ENCODE data around the gene CAMTA1.

DNA sequence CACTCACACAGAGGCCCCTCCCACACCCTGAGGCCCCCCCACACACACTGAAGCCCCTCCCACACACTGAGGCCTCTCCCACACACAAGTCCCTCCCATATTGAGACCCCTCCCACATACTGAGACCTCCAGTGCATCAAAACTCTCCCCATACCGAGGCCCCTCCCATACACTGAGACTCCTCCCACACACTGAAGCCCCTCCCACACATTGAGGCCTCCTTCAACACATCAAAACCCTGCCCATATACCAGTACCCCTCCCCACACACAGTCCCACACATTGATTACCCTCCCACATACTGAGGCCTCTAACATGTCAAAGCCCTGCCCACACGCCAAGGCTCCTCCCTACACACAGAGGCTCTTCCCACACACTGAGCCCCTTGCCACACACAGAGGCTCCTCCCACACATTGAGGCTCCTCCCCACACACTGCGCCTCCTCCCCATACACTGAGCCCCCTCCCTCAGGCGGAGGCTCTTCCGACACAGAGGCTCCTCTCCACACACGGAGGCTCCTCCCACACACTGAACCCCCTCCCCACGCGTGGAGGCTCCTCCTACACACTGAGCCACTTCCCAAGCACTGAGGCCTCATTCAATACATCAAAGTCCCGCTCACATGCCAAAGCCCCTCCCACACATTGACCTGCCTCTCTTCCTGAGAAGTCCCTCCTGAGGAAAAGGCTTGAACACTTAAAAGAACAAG lies 392.3 kb downstream of the CAMTA1 start:
- TF ChIP-seq SMC3 (conservative IDR thresholded peaks at IDR 0.05; ENCODE audit: poor library complexity) (no peak), EZH2 (IDR thresholded peaks at IDR 0.05; ENCODE audit: borderline replicate concordance, insufficient read depth, low read length, poor library complexity, severe bottlenecking) (no peak), POLR2AphosphoS5 (IDR thresholded peaks at IDR 0.05) (no peak), MXI1 (conservative IDR thresholded peaks at IDR 0.05; ENCODE audit: poor library complexity, severe bottlenecking) (no peak), RAD21 (conservative IDR thresholded peaks at IDR 0.05) (no peak)
- TF ChIP-seq, protein P1, sequence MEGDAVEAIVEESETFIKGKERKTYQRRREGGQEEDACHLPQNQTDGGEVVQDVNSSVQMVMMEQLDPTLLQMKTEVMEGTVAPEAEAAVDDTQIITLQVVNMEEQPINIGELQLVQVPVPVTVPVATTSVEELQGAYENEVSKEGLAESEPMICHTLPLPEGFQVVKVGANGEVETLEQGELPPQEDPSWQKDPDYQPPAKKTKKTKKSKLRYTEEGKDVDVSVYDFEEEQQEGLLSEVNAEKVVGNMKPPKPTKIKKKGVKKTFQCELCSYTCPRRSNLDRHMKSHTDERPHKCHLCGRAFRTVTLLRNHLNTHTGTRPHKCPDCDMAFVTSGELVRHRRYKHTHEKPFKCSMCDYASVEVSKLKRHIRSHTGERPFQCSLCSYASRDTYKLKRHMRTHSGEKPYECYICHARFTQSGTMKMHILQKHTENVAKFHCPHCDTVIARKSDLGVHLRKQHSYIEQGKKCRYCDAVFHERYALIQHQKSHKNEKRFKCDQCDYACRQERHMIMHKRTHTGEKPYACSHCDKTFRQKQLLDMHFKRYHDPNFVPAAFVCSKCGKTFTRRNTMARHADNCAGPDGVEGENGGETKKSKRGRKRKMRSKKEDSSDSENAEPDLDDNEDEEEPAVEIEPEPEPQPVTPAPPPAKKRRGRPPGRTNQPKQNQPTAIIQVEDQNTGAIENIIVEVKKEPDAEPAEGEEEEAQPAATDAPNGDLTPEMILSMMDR (IDR thresholded peaks at IDR 0.05; ENCODE audit: poor library complexity, severe bottlenecking) = no peak
- TF ChIP-seq, protein P2, sequence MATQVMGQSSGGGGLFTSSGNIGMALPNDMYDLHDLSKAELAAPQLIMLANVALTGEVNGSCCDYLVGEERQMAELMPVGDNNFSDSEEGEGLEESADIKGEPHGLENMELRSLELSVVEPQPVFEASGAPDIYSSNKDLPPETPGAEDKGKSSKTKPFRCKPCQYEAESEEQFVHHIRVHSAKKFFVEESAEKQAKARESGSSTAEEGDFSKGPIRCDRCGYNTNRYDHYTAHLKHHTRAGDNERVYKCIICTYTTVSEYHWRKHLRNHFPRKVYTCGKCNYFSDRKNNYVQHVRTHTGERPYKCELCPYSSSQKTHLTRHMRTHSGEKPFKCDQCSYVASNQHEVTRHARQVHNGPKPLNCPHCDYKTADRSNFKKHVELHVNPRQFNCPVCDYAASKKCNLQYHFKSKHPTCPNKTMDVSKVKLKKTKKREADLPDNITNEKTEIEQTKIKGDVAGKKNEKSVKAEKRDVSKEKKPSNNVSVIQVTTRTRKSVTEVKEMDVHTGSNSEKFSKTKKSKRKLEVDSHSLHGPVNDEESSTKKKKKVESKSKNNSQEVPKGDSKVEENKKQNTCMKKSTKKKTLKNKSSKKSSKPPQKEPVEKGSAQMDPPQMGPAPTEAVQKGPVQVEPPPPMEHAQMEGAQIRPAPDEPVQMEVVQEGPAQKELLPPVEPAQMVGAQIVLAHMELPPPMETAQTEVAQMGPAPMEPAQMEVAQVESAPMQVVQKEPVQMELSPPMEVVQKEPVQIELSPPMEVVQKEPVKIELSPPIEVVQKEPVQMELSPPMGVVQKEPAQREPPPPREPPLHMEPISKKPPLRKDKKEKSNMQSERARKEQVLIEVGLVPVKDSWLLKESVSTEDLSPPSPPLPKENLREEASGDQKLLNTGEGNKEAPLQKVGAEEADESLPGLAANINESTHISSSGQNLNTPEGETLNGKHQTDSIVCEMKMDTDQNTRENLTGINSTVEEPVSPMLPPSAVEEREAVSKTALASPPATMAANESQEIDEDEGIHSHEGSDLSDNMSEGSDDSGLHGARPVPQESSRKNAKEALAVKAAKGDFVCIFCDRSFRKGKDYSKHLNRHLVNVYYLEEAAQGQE (IDR thresholded peaks at IDR 0.05; ENCODE audit: borderline replicate concordance) = no peak

Data from neural cell (in vitro differentiated cells).